Hematopoietic multipotent progenitor cell treated with erythropoietin and hydrocortisone succinate and interleukin-3 and kit ligand, for 8 days (in vitro differentiated cells): Measurements from ENCODE around the gene PGAM2.
"Not testable (repeated sequence)": the region's sequence is repeated elsewhere in the genome, so short reads cannot be mapped to it uniquely, and the experiment has no call there.

Source experiments
- DNase-seq: peaks from one replicate; pipeline ENCODE4 v3.0.0-alpha.2; 2015

PGAM2 gene

DNA sequence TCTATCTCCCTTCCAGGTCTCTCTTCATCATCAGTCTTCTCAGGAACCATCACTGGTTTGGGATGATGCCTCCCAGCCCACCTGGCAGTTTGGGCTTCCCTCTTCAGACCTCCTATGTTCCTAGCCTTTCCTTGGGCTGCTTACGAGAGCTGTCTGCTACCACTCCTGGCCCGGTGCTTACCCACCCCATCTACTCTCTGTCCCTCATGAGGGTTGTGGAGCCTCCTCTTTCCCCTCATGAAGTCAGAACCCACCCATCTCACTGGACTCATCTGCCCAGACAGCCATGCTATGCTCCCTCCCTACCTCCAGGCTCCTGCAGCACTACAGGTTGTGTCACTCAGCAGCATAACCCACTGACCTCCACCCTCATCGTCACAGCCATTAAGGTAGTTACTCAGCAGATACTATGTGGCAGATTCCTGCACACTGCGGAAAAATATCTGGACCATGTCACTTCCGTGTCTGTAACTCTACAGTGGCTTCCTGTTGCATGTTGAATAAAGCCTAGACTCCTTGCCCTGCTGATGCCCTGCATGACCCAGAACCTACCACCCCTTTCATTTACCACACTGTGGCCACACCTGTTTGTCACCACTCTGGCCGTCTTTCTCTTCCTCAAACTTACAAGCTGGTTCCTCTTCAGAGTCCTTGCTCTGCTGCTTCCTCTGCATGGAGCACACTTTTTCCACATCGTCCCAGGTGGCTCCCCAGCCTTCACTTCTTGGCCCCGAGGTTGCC is 18.9 kb downstream of the PGAM2 start:
- no peak for DNase-seq

DNA sequence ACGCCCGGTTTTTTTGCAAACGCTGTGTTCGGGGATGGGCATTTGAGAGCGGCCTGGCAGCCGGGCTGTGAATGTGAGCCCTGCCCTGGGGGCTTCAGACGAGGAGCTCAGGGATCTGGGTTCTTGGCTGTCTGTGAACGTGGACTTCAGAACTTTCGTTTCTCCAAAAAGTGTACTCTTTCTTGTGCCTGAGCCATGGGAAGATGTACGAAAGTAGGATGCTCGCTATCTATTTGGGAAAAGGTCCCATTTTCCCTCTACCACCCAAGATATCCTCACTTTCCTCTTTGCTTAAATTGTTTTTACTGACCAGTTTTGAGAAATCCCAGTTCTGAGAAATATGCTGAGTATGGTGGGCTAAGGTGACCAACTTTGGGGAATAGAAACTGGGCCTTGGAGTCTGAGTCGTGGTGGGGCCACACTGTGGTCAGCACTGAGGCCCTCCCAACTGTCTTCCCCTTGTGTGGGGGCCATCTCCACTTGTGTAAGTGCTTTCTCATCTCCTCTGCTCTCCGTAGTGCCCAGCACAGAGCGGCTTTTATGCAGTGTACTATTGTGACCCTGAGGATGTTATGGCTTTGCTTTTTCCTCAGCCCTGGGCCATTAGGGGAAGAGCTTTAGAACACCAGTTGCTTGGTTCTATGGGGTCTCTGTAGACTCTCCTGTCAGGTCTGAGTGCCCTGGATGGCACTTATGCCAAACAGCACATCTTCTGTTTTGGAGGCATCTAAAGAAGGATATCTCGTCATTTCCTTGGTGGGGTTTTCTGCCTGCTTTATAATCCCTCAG is 19.9 kb downstream of the PGAM2 start:
- peak; percentile 59 for DNase-seq

DNA sequence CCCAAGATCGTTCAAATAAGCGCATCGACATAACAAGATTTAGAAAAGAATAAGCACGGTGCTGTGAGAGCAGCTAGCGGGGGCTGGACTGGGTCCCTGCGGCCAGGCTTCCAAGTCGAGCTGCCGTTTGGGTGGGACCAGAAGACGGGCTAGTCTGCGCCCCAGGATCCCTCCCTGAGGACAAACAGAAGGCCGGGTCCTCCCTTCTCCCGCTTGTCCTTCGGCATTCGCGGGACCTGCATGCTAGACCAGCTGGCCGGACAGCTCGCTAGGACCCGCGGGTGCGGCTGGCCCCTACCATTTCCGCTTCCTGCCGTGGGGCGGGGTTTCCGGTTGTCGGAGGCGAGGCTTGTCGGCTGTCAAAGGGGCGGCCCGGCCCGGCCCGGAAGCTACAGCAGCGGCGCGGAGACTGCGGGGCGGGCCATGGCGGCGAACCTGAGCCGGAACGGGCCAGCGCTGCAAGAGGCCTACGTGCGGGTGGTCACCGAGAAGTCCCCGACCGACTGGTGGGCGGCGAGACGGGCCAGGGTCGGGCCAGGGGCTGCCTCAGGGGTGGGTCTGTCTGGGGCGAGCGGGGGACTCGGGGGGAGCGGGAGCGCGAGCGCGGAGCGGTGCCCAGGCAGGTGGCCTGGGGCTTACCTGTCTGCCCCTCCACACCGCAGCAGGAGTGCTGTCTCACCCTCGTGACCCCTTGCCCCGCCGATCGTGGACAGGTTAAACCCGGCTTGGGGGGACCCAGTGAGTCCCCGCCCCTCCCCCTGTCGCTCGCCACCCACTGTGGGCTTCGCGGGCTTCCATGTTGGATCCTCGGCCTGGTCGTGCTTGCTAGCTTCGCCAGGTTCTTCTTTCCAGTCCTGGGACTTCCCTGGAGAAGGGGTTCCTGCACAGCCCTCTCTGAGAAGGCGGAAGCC is 20.8 kb downstream of the PGAM2 start, which contains the start of gene DBNL:
Gene DBNL, plus strand, starts transcription at position 388 of the 911 bp plus-strand sequence. Its CDS starts 36 bp downstream, at position 424.
- DNase-seq, result peak; percentile 89

DNA sequence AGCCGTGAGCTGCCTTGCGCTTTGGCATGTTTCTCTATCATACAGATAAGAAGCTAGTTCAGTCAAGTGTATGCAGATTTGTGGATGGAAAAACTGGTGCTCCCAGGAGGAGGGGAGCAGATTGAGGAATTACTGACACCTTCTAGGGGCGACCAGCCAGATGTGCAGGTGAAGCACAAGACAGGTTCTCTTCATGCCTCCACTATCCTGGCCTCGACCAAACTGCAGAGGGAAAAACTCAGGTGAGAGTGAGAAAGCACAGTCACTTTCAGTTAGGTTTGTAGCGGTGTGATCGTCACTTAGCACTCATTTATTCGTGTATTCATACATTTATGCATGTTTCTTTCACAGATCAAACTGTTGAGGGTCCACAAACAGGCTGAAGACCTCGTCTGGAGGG is 21.5 kb downstream of the PGAM2 start:
- DNase-seq, result no peak

DNA sequence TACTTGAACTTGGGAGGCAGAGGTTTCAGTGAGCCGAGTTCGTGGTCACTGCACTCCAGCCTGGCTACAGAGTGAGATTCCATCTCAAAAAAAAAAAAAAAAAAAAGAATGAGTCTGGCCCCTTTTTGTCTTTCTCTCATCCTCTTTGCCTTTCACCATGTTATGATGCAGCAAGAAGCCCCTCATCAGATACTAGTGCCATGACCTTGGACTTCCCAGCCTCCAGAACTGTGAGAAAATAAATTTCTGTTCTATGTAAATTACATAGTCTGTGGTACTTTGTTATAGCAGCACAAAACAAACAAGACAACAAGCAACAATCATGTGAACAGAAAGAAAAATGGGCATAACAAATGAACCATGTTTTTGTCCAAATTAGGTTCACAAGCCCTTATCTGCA is 23.1 kb downstream of the PGAM2 start:
- DNase-seq, result no peak

DNA sequence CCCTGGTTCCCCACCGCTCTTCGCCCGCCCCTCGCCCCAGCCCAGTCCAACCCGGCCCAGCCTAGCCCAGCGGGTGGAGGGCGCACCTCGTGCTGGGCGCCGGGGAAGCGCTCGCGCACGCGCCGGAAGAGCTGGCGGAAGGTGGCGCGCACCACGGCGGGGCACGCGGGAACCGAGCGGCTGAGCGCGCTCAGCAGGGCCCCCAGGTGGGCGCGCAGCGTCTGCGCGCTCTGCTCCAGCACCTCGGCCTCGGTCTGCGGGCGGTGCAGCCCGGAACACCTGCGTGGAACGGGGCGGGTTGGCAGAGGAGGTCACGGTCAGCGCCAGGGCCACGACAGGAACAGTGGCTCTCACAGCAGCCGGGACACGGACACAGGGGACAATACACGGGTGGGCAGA is 24.9 kb downstream of the PGAM2 start:
- DNase-seq, result peak; percentile 41

DNA sequence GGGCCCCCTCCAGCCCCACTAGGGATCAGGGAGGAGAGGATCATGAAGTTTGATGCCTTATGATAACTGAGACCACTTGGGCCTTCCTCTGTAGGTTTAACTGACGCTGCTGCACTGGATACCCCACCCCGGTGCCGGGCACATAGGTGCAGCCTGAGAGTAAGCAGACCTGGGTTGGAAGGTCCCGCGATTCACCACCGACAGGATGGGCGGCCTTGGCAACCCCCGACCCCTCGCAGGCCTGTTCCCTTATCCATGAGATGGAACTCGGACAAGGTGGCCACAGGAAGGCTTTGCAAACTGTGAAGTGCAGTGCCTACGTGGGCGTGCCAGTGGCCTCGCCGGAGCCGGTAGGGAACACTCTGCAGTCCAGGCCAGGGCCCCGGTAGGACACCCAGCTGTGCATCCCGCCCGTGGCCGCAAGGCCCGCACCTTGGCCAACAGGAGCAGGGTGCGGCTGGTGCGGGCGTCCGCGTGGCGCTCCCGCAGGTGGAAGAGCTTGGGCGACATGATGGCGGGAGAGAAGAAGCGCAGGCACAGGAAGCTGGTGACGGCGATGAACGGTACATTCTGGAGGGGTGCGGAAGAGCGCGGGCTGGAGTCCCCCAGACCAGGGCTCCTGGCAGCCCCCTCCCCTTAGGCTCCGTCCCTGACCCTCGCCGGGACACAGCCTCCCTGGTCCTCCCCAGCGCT is 25.4 kb downstream of the PGAM2 start:
- not testable (repeated sequence) for DNase-seq

DNA sequence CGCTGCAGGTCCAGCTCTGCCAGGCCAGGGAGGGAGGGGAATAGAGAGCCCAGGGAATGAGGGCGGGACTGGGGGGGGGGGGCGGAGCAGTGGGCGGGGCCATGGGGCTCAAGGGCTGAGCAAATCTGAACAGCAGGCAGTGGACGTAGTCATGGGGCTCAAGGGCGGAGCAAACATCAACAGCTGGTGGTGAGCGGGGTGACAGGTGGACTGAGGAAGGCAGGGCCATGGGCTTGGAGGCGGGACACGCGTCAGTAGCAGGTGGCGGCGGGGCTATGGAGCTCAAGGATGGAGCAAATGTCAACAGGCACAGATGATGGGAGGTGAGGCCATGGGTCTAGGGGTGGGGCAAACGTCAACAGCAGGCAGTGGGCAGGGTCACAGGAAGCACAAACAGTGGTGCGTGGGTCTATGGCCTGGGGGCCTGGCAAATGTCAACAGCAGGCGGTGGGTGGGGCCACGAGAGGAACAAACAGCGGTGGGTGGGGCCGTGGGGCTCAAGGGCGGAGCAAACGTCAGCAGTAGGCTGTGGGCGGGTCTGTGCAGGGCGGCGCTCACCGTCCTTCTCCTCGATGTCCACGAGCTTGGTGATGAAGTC is 26.3 kb downstream of the PGAM2 start:
- peak; percentile 83 for DNase-seq

DNA sequence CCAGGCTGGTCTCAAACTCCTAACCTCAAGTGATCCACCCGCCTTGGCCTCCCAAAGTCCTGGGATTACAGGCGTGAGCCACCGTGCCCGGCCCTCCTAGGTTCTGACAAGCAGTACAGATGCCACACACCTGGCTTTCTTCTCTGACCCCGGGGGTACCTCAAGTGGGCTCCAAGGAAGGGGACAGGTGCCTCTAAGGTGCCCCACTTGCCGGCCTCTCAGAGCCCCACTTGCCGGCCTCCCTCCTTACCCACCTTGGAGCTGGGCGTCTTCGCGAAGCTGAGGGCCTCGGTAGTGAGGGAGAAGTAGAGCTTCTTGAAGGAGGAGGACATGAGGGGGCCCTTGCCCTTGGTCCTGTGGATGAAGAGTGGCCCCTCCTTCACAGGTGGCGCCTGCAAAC is 26.8 kb downstream of the PGAM2 start:
- not testable (repeated sequence) for DNase-seq

DNA sequence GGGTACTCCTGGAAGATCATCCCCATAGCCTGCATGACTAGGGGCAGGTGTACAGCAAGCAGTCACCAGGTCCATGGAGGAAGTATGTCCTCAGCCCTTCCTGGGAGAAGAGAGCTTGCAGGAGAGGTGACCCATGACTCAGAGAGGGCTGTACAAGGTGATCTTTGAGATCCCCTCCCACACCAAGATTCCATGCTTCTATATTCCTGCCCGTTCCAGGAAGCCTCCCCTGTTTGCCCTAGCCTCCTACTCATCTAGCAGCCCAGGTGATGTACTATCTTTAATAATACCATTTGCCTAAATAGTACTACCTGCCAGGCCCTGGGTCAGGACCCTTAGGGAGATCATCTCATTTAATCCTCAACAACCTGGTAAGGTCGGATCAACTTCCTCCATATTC is 27.4 kb downstream of the PGAM2 start:
- not testable (repeated sequence) for DNase-seq

DNA sequence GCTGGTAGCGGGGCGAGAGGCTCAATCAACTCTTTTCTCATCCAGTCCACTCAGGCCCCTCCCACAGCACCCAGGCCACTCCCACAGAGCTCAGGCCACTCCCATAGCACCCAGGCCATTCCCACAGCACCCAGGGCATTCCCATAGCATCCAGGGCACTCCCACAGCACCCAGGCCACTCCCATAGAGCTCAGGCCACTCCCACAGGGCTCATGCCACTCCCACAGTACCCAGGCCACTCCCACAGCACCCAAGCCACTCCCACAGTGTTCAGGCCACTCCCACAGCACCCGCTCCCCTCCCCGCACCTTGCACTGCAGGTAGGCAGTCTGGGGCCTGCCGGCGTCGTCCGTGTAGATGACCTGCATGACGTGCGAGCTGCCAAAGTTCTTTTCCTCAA is 29.0 kb downstream of the PGAM2 start:
- DNase-seq, result peak; percentile 38

DNA sequence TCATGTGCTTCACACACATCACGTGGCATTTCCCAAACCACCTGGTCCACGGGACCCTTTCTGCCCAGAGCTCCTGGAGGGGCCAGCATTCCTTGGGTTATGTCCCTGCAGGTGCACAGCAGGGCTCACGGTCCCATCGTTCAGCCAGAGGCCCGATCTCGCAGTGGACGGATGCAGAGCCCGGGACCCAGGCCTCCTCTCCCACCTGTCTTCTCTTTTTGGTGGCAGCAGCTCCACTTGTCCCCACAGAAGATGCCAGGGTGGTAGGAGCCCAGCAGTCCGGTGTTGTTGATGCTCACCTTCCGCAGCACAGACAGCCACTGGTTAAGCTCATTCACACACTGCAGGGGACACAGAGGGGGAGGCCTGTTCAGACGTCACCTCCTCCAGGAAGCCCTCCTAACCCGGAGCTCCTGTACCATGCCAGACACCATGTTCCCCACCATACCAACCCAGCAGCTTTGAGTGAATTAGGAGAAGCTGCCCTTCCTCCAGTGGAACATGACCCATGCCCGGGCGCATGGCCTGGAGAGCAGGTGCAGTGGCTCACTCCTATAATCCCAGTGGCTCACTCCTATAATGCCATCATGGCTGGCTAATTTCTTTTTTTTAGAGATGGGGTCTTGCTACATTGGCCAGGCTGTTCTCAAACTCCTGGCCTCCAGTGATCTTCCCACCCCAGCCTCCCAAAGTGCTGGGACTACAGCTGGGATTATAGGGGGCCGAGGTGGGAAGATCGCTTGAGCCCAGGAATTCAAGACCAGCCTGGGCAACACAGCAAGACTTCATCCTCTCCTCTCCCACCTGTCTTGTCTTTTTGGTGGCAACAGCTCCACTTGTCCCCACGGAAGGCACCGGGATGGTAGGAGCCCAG is 31.2 kb downstream of the PGAM2 start:
- DNase-seq, result not testable (repeated sequence)

DNA sequence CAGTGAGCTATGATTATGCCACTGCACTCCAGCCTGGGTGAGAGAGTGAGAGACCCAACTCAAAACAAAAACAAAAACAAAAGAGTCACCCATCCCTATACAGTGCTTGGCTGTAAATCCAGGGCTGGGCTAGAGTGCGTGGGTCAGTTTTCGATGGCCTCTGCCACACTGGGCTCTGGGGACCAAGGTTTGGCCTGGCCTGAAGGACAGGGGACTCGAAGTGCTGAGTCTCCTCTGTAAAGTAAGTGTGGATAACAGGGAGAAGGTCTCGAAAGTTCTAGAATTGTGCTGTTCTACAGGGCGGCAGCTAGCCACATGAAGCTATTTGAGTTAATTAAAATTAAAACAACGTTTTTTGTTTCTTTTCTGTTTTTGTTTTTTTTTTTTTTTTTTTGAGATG is 33.3 kb downstream of the PGAM2 start:
- not testable (repeated sequence) for DNase-seq

DNA sequence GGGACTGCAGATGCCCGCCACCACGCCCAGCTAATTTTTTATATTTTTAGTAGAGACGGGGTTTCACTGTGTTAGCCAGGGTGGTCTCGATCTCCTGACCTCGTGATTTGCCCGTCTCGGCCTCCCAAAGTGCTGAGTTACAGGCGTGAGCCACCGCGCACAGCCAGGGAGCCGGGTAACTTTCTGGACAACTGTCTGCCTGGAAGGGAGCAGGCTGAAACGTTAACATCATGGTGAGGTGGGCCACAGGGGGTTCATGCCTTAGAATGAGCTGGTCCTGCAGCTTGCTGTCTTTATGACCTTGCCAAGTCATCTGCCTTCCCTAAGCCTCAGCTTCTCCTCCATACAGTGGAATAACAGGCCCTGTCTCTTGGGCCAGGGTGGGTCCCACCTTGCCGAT is 34.0 kb downstream of the PGAM2 start:
- not testable (repeated sequence) for DNase-seq

DNA sequence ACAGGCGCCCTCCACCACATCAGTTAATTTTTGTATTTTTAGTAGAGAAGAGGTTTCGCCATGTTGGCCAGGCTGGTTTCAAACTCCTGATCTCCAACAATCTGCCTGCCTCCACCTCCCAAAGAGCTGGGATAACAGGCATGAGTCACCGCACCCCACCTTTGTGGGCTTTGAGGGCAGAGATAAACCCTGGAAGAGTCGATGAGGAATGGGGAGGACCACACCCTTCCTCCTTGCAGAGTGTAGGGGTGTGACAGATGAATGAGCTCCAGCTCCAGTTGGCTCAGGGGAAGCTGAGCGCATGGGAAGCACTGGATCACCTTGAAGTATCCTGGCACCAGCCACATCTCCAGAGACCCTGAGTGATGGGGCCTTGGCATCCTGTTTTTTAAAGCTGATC is 35.3 kb downstream of the PGAM2 start:
- DNase-seq, result not testable (repeated sequence)

DNA sequence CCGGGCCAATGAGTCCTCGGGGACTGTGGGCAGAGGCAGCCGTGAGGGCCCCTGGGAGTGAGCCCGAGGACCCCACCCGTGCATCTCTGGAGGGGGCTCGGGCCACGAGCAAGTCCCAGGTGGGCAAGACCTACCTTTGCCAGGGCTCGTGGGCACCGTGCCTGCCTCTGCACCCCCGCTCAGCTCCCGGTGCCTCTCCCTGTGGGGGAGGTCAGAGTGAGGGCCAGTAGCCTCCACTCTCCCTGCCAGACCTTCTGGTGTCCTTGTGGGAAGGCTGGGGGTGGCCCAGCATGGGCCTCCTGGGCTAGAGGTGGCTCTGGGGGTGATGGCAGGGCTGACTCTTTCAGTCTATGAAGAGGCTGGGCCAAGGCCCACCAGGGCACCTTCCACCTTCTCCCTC is 35.9 kb downstream of the PGAM2 start:
- DNase-seq, result not testable (repeated sequence)

DNA sequence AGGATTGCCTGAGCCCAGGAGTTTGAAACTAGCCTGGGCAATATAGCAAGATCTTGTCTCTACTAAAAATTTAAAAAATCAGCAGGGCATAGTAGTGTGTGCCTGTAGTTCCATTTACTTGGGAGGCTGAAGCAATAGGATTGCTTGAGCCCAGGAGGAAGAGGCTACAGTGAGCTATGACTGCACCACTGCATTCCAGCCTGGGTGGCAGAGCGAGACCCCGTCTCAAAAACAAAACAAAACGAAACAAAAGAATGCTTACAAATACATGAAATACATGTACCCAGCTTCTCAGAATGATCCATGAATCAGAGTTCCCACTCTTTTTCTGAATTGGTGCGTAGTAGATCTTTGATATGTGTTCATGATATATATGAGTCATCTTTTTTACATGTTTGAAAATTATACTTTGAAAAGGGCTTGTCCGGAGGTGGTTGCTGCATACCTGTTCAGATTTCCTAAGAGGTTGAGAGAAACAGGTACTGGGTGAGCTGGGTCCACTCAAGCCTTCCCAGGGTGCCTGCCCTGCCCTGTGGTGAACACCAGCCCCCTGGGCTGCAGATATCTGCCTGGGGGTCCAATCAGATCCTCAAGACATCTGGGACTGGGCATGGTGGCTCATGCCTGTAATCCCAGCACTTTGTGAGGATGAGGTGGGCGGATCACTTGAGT is 42.4 kb downstream of the PGAM2 start:
- DNase-seq, result not testable (repeated sequence)

DNA sequence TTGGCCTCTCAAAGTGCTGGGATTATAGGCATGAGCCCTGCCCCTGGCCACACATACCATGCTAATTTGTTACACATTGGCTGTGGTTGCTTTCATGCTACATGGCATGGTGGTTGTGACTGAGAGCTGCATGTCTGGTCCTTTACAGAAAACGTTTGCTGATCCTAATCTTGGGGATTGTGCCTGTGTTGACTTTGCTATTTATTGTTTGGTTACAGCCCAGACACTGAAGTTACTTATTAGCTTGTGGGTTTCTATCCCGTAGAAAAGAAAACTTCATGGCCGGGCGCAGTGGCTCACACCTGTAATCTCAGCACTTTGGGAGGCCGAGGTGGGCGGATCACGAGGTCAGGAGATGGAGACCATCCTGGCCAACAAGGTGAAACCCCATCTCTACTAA is 43.3 kb downstream of the PGAM2 start:
- DNase-seq, result not testable (repeated sequence)

DNA sequence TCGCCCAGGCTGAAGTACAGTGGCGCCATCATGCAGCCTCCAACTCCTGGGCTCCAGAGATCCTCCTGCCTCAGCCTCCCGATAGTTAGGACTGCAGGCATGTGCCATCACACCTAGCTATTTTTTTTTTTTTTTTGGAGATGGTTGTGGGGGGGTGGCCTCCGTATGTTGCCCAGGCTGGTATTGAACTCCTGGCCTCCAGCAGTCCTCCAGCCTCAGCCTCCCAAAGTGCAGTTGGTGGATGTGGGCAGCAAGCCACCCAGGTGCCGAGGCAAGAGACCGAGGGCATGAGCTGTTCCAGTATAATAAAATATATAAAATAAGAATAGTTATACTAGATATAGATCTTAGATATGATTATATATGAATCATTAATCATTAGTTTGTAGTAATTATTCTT is 45.5 kb downstream of the PGAM2 start:
- DNase-seq, result not testable (repeated sequence)
